H9 (cell line): ENCODE measurements around the gene OR2T29. TPM values are rescaled to one million over a fixed set of nuclear protein-coding genes. Genes with fewer than 3 reads are reported as not detected.

Experiments
- DNase-seq: peaks from one replicate; pipeline ENCODE4 v3.0.0-alpha.2; 2017
- H2AFZ ChIP-seq: one replicate; pipeline ENCODE4 v1.6.1; 2013; ENCODE audit warnings: mild to moderate bottlenecking, low read length, control low read depth, moderate library complexity
- H2AK5ac ChIP-seq: 2 replicates; pipeline ENCODE4 v1.6.1; 2013; ENCODE audit warnings: low read length, control low read depth, mixed read lengths; ENCODE audit not compliant: insufficient read length
- H2BK120ac ChIP-seq: one replicate; pipeline ENCODE4 v1.6.1; 2013; ENCODE audit warnings: low read depth, mild to moderate bottlenecking, low read length, control low read depth, inconsistent platforms; ENCODE audit not compliant: poor library complexity, severe bottlenecking
- H2BK12ac ChIP-seq: 2 replicates; pipeline ENCODE4 v1.6.1; 2013; ENCODE audit warnings: low read length, control low read depth, mixed read lengths, low read depth; ENCODE audit not compliant: insufficient read length
- H2BK15ac ChIP-seq: 2 replicates; pipeline ENCODE4 v1.6.1; 2013; ENCODE audit warnings: low read depth, low read length, control low read depth
- H2BK20ac ChIP-seq: one replicate; pipeline ENCODE4 v1.6.1; 2013; ENCODE audit warnings: low read depth, mild to moderate bottlenecking, low read length, control low read depth, inconsistent platforms; ENCODE audit not compliant: poor library complexity, severe bottlenecking
- H2BK5ac ChIP-seq: 2 replicates; pipeline ENCODE4 v1.6.1; 2013; ENCODE audit warnings: low read length, control low read depth, mixed read lengths; ENCODE audit not compliant: insufficient read length
- H3K14ac ChIP-seq: 2 replicates; pipeline ENCODE4 v1.6.1; 2013; ENCODE audit warnings: low read length, control low read depth; ENCODE audit not compliant: insufficient read depth
- H3K18ac ChIP-seq: 2 replicates; pipeline ENCODE4 v1.6.1; 2013; ENCODE audit warnings: low read depth, mild to moderate bottlenecking, mixed read lengths, low read length, control low read depth; ENCODE audit not compliant: insufficient read length
- H3K23ac ChIP-seq: 2 replicates; pipeline ENCODE4 v1.6.1; 2013; ENCODE audit warnings: low read length, control low read depth, mixed read lengths, low read depth; ENCODE audit not compliant: insufficient read length
- H3K23me2 ChIP-seq: 2 replicates; pipeline ENCODE4 v1.6.1; 2013; ENCODE audit warnings: low read depth, mild to moderate bottlenecking, mixed read lengths, low read length, control low read depth; ENCODE audit not compliant: insufficient read length, poor library complexity, severe bottlenecking
- H3K27ac ChIP-seq: 2 replicates; pipeline ENCODE4 v1.5.1; 2013; ENCODE audit warnings: low read length, control low read depth, mixed read lengths, low read depth; ENCODE audit not compliant: insufficient read length
- H3K27me3 ChIP-seq: 2 replicates; pipeline ENCODE4 v1.6.1; 2013; ENCODE audit warnings: low read length, control low read depth, inconsistent platforms; ENCODE audit not compliant: insufficient read depth
- H3K4ac ChIP-seq: 2 replicates; pipeline ENCODE4 v1.6.1; 2013; ENCODE audit warnings: low read depth, mild to moderate bottlenecking, control low read depth, inconsistent platforms, low read length, moderate library complexity
- H3K4me1 ChIP-seq: 2 replicates; pipeline ENCODE4 v1.6.1; 2013; ENCODE audit warnings: low read length, control low read depth, inconsistent platforms; ENCODE audit not compliant: insufficient read depth
- H3K4me2 ChIP-seq: 2 replicates; pipeline ENCODE4 v1.6.1; 2013; ENCODE audit warnings: low read length, control low read depth, mixed read lengths; ENCODE audit not compliant: insufficient read length, insufficient read depth
- H3K56ac ChIP-seq: 2 replicates; pipeline ENCODE4 v1.6.1; 2013; ENCODE audit warnings: low read depth, mild to moderate bottlenecking, mixed read lengths, low read length, control low read depth; ENCODE audit not compliant: insufficient read length
- H3K79me1 ChIP-seq: 2 replicates; pipeline ENCODE4 v1.6.1; 2013; ENCODE audit warnings: low read depth, mild to moderate bottlenecking, moderate library complexity, low read length, control low read depth, inconsistent platforms; ENCODE audit not compliant: insufficient read depth, poor library complexity, severe bottlenecking
- H3K79me2 ChIP-seq: 2 replicates; pipeline ENCODE4 v1.6.1; 2013; ENCODE audit warnings: low read length, control low read depth, inconsistent platforms; ENCODE audit not compliant: insufficient read depth
- H3K9ac ChIP-seq: 2 replicates; pipeline ENCODE4 v1.6.1; 2013; ENCODE audit warnings: low read length, control low read depth, mixed read lengths; ENCODE audit not compliant: insufficient read length; ENCODE audit errors: extremely low read depth
- H3K9me3 ChIP-seq: one replicate; pipeline ENCODE4 v1.6.1; 2013; ENCODE audit warnings: low read depth, low read length, inconsistent platforms; ENCODE audit not compliant: control insufficient read depth
- H3T11ph ChIP-seq: one replicate; pipeline ENCODE4 v1.6.1; 2013; ENCODE audit warnings: mild to moderate bottlenecking, low read length, control low read depth, inconsistent platforms
- H4K20me1 ChIP-seq: one replicate; pipeline ENCODE4 v1.6.1; 2013; ENCODE audit not compliant: control insufficient read depth, insufficient read length, insufficient read depth
- H4K5ac ChIP-seq: 2 replicates; pipeline ENCODE4 v1.6.1; 2013; ENCODE audit warnings: low read depth, mild to moderate bottlenecking, mixed read lengths, low read length, control low read depth; ENCODE audit not compliant: insufficient read length
- H4K8ac ChIP-seq: replicated peaks from 2 replicates; pipeline ENCODE4 v1.6.1; 2013; ENCODE audit warnings: low read length, control low read depth, mixed read lengths, low read depth; ENCODE audit not compliant: insufficient read length
- H4K91ac ChIP-seq: 2 replicates; pipeline ENCODE4 v1.6.1; 2013; ENCODE audit warnings: low read depth, mild to moderate bottlenecking, moderate library complexity, mixed read lengths, low read length, control low read depth; ENCODE audit not compliant: insufficient read length
- H3K27ac Mint-ChIP-seq, 3 experiments: 2 replicates in 2 of 3; 3 replicates in 1 of 3; pipeline ENCODE4 v1.8.0; 2020 to 2021; ENCODE audit warnings: mixed read lengths in 3 of 3, mild to moderate bottlenecking in 1 of 3, moderate library complexity in 1 of 3
- H3K27me3 Mint-ChIP-seq: 2 replicates; pipeline ENCODE4 v1.8.0; 2021; ENCODE audit warnings: low read depth, mild to moderate bottlenecking, moderate library complexity, mixed read lengths
- H3K36me3 Mint-ChIP-seq, 3 experiments: 2 replicates in 2 of 3; 3 replicates in 1 of 3; pipeline ENCODE4 v1.8.0; 2020 to 2021; ENCODE audit warnings: low read depth in 3 of 3, mixed read lengths in 3 of 3; ENCODE audit not compliant: insufficient read depth in 1 of 3
- H3K4me1 Mint-ChIP-seq, 2 experiments: 2 replicates each; pipeline ENCODE4 v1.8.0; 2020; ENCODE audit warnings: mixed read lengths in 2 of 2
- H3K4me3 Mint-ChIP-seq, 2 experiments: 2 replicates in 1 of 2; 3 replicates in 1 of 2; pipeline ENCODE4 v1.8.0; 2020 to 2021; ENCODE audit warnings: mild to moderate bottlenecking in 2 of 2, mixed read lengths in 2 of 2, moderate library complexity in 1 of 2
- H3K9me3 Mint-ChIP-seq, 2 experiments: 2 replicates in 1 of 2; 3 replicates in 1 of 2; pipeline ENCODE4 v1.8.0; 2020; ENCODE audit warnings: mild to moderate bottlenecking in 2 of 2, mixed read lengths in 2 of 2, moderate library complexity in 1 of 2
- WGBS: extraction: QIAGEN DNeasy Blood & Tissue Kit; methylation state at CpG from one replicate; pipeline ENCODE4 v1.1.7; 2013; ENCODE audit warnings: missing lambda C conversion rate, low lambda C conversion rate, mixed read lengths; ENCODE audit not compliant: insufficient read length; ENCODE audit errors: extremely low coverage; 5-methylcytosine and 5-hydroxymethylcytosine counted together
- total RNA-seq: library from RNA; stranded (reverse); gene quantifications from 2 replicates; pipeline ENCODE4 v1.2.1, GENCODE V29; 2021
- TF ChIP-seq, protein P1 (sequence below): fragments of 200-600 bp; sonication (generic); conservative IDR thresholded peaks from 3 replicates; pipeline ENCODE4 v1.8.0; 2021; ENCODE audit warnings: antibody characterized with exemption, mild to moderate bottlenecking

Gene OR2T29
- total RNA-seq, 1 experiment from 2014 or later = not detected

DNA sequence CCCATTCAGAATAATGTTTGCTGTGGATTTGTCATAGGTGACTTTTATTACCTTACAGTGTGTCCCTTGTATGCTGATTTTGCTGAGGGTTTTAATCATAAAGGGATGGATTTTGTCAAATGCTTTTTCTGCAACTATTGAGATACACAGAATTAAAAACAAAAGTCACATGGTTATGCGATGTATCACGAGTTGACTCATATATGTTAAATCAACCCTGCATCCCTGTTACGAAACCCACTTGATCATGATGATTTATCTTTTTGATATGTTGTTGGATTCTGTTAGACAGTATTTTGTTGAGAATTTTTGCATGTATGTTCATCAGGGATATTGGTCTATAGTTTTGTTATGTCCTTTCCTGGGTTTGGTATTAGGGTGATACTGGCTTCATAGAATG lies 22.7 kb upstream of the OR2T29 start:
- no peak overlapping the region for H3K27ac Mint-ChIP-seq
- no CpG with 5 or more reads among the region's 3 CpGs for WGBS
- no peaks in the 10 kb centered on the region for H4K20me1 ChIP-seq

More for the DNA sequence above, 22.7 kb upstream of the OR2T29 start:
- no peak overlapping the region for H2BK12ac ChIP-seq
- no peaks in the 10 kb centered on the region for H3K79me2 ChIP-seq
- H3K4me1 ChIP-seq = no peaks in the 10 kb centered on the region
- H4K5ac ChIP-seq = no peak overlapping the region
- H4K8ac ChIP-seq = no peak overlapping the region
- H2BK120ac ChIP-seq = no peak overlapping the region
- peaks cover 74 to 88% of the 10 kb centered on the region in 2 experiments for H3K9me3 Mint-ChIP-seq
- TF ChIP-seq, protein P1, sequence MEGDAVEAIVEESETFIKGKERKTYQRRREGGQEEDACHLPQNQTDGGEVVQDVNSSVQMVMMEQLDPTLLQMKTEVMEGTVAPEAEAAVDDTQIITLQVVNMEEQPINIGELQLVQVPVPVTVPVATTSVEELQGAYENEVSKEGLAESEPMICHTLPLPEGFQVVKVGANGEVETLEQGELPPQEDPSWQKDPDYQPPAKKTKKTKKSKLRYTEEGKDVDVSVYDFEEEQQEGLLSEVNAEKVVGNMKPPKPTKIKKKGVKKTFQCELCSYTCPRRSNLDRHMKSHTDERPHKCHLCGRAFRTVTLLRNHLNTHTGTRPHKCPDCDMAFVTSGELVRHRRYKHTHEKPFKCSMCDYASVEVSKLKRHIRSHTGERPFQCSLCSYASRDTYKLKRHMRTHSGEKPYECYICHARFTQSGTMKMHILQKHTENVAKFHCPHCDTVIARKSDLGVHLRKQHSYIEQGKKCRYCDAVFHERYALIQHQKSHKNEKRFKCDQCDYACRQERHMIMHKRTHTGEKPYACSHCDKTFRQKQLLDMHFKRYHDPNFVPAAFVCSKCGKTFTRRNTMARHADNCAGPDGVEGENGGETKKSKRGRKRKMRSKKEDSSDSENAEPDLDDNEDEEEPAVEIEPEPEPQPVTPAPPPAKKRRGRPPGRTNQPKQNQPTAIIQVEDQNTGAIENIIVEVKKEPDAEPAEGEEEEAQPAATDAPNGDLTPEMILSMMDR = no peak
- no peak overlapping the region for H3K4me2 ChIP-seq
- no peak overlapping the region for H2AK5ac ChIP-seq
- H4K91ac ChIP-seq = no peak overlapping the region
- H3K79me1 ChIP-seq = no peaks in the 10 kb centered on the region
- no peak overlapping the region for H3K4ac ChIP-seq
- no peak overlapping the region for H2BK5ac ChIP-seq
- no peak overlapping the region for H3K27ac ChIP-seq
- no peaks in the 10 kb centered on the region for H3K27me3 Mint-ChIP-seq
- no peak overlapping the region for H2BK20ac ChIP-seq
- H3K18ac ChIP-seq = no peak overlapping the region
- peaks cover 0 to 12% (median 2%) of the 10 kb centered on the region in 3 experiments; a peak in 3 of 7 replicates for H3K36me3 Mint-ChIP-seq
- no peak overlapping the region for H3K9ac ChIP-seq
- no peak overlapping the region for H2AFZ ChIP-seq
- peaks cover 19% of the 10 kb centered on the region for H3K9me3 ChIP-seq
- H3K56ac ChIP-seq = no peak overlapping the region
- H3K4me3 Mint-ChIP-seq = no peak overlapping the region
- no peaks in the 10 kb centered on the region for H3K27me3 ChIP-seq
- no peak for DNase-seq
- H3K4me1 Mint-ChIP-seq = no peaks in the 10 kb centered on the region
- H3K23me2 ChIP-seq = no peaks in the 10 kb centered on the region
- H3K14ac ChIP-seq = no peak overlapping the region
- no peak overlapping the region for H3T11ph ChIP-seq
- H2BK15ac ChIP-seq = no peak overlapping the region
- H3K23ac ChIP-seq = no peak overlapping the region
